ENCODE results near the gene RPL3.

The RPL3 gene

DNA sequence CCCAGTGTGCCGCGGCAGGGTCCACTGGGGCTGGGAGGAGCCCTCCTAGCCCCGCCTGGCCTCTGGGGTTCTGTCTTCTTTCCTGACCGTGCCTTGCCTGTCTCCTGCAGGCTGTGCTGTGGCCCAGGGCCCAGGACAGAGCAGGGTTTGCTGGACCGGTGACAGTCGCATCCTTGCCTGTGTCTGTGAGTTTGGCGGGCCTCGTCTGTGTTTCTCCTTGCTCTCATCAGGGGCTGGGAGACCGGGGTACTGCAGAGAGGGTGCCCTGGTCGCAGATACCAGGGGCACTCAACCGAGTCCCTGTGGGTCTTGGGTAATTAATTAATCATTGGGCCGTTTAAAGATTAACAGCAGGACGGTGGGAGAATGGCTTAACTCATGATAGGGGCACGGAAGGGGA lies 29.9 kb downstream of the RPL3 start:
- H3K9me3 ChIP-seq (ENCODE audit: control insufficient read depth, insufficient read depth, low read length), result no peaks in the 10 kb centered on the region
- no peak overlapping the region for H3K4me3 ChIP-seq (ENCODE audit: low read length)
- no peaks in the 10 kb centered on the region for H3K9me2 ChIP-seq (replicated peaks; ENCODE audit: control insufficient read depth, low read length)
- no peaks in the 10 kb centered on the region for H3K36me3 ChIP-seq (ENCODE audit: control insufficient read depth, low read length)
- H3K27me3 ChIP-seq (ENCODE audit: control insufficient read depth, low read length), result peaks cover 8% of the 10 kb centered on the region
- no peaks in the 10 kb centered on the region for H4K20me1 ChIP-seq (ENCODE audit: control insufficient read depth, insufficient read depth, low read depth, low read length)
- H3K4me1 ChIP-seq (ENCODE audit: control insufficient read depth, low read length), result peaks cover 11% of the 10 kb centered on the region
- TF ChIP-seq, protein P1, sequence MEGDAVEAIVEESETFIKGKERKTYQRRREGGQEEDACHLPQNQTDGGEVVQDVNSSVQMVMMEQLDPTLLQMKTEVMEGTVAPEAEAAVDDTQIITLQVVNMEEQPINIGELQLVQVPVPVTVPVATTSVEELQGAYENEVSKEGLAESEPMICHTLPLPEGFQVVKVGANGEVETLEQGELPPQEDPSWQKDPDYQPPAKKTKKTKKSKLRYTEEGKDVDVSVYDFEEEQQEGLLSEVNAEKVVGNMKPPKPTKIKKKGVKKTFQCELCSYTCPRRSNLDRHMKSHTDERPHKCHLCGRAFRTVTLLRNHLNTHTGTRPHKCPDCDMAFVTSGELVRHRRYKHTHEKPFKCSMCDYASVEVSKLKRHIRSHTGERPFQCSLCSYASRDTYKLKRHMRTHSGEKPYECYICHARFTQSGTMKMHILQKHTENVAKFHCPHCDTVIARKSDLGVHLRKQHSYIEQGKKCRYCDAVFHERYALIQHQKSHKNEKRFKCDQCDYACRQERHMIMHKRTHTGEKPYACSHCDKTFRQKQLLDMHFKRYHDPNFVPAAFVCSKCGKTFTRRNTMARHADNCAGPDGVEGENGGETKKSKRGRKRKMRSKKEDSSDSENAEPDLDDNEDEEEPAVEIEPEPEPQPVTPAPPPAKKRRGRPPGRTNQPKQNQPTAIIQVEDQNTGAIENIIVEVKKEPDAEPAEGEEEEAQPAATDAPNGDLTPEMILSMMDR (IDR thresholded peaks at IDR 0.05; ENCODE audit: low read depth, low read length, poor library complexity, severe bottlenecking), result no peak
- TF ChIP-seq EZH2phosphoT487 (IDR thresholded peaks at IDR 0.05; ENCODE audit: borderline replicate concordance, low read length), result no peak
- H3F3A ChIP-seq (ENCODE audit: control insufficient read depth, insufficient read depth), result no peaks in the 10 kb centered on the region
- H3K27ac ChIP-seq (ENCODE audit: low read depth, low read length), result no peak overlapping the region
- no peaks in the 10 kb centered on the region for H3K79me2 ChIP-seq (ENCODE audit: control insufficient read depth, low read length)
- H3K4me2 ChIP-seq (ENCODE audit: low read length), result no peak overlapping the region

DNA sequence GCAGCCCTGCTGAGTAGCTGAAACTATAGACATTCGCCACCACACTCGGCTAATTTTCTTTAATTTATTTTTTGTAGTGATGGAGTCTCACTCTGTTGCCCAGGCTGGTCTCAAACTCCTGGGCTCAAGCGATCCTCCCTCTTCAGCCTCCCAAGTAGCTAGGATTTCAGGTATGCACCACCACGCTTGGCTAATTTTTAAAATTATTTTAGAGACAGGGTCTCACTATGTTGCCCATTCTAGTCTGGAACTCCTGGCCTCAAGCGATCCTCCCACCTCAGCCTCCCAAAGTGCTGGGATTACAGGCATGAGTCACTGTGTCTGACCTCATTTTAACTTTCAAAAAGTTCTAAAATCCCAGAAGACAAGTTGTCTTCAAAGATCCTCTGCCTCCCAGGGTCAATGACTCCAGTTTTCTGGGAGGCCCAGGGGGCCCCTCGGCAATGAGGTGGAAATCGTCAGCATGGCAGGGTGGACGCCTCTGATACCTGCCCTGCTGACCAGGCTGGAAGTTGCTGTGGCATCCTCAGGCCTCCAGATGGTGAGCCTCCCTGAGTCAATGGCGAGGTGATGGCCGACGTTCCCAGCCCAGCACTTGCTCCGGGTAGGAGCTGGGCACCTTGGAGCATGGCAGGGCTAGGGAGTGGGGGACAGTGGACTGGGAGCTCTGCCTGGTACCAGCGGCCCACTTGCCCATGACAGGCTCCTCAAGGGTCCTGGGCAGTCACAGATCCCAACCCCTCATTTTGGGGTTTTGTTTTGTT lies 31.1 kb downstream of the RPL3 start:
- H3K9me2 ChIP-seq (replicated peaks; ENCODE audit: control insufficient read depth, low read length), result no peaks in the 10 kb centered on the region
- peaks cover 8% of the 10 kb centered on the region for H3K27me3 ChIP-seq (ENCODE audit: control insufficient read depth, low read length)
- no peaks in the 10 kb centered on the region for H4K20me1 ChIP-seq (ENCODE audit: control insufficient read depth, insufficient read depth, low read depth, low read length)
- H3K79me2 ChIP-seq (ENCODE audit: control insufficient read depth, low read length), result no peaks in the 10 kb centered on the region
- H3F3A ChIP-seq (ENCODE audit: control insufficient read depth, insufficient read depth), result no peaks in the 10 kb centered on the region
- no peak overlapping the region for H3K4me2 ChIP-seq (ENCODE audit: low read length)
- H3K4me1 ChIP-seq (ENCODE audit: control insufficient read depth, low read length), result peaks cover 11% of the 10 kb centered on the region
- H3K27ac ChIP-seq (ENCODE audit: low read depth, low read length), result no peak overlapping the region
- no peak overlapping the region for H3K4me3 ChIP-seq (ENCODE audit: low read length)
- H3K9me3 ChIP-seq (ENCODE audit: control insufficient read depth, insufficient read depth, low read length), result no peaks in the 10 kb centered on the region
- TF ChIP-seq, protein P1 (IDR thresholded peaks at IDR 0.05; ENCODE audit: low read depth, low read length, poor library complexity, severe bottlenecking), result no peak
- no peak for TF ChIP-seq EZH2phosphoT487 (IDR thresholded peaks at IDR 0.05; ENCODE audit: borderline replicate concordance, low read length)
- no peaks in the 10 kb centered on the region for H3K36me3 ChIP-seq (ENCODE audit: control insufficient read depth, low read length)

GRCh38 chr22:39287076-39287725 lies 32.2 kb downstream of the RPL3 start:
- H3K36me3 ChIP-seq (ENCODE audit: control insufficient read depth, low read length), result no peaks in the 10 kb centered on the region
- H3K4me3 ChIP-seq (ENCODE audit: low read length), result no peak overlapping the region
- H3K9me2 ChIP-seq (replicated peaks; ENCODE audit: control insufficient read depth, low read length), result no peaks in the 10 kb centered on the region
- TF ChIP-seq EZH2phosphoT487 (IDR thresholded peaks at IDR 0.05; ENCODE audit: borderline replicate concordance, low read length), result no peak
- TF ChIP-seq, protein P1 (IDR thresholded peaks at IDR 0.05; ENCODE audit: low read depth, low read length, poor library complexity, severe bottlenecking), result peak; percentile 16
- H3K4me2 ChIP-seq (ENCODE audit: low read length), result no peak overlapping the region; the same call in 1 of the 2 replicates
- no peaks in the 10 kb centered on the region for H3K79me2 ChIP-seq (ENCODE audit: control insufficient read depth, low read length)
- H3K27me3 ChIP-seq (ENCODE audit: control insufficient read depth, low read length), result peaks cover 8% of the 10 kb centered on the region
- H4K20me1 ChIP-seq (ENCODE audit: control insufficient read depth, insufficient read depth, low read depth, low read length), result no peaks in the 10 kb centered on the region
- H3K27ac ChIP-seq (ENCODE audit: low read depth, low read length), result no peak overlapping the region
- H3F3A ChIP-seq (ENCODE audit: control insufficient read depth, insufficient read depth), result no peaks in the 10 kb centered on the region
- no peaks in the 10 kb centered on the region for H3K9me3 ChIP-seq (ENCODE audit: control insufficient read depth, insufficient read depth, low read length)
- H3K4me1 ChIP-seq (ENCODE audit: control insufficient read depth, low read length), result peaks cover 11% of the 10 kb centered on the region

Data from DOHH2 (cell line).